ENCODE results near the gene RAB23.

- TF ChIP-seq POLR2AphosphoS5 (IDR thresholded peaks at IDR 0.05), result no peak
- no peak for TF ChIP-seq EP300 (IDR thresholded peaks at IDR 0.05)
These were observed 73.9 kb downstream of the RAB23 start for GRCh38 chr6:57147955-57148858.

All from upper lobe of left lung (tissue), 4 donors.